WTC11 (cell line): Measurements from ENCODE around the gene GSTM2.
A peak's percentile ranks its signal among the peaks of the same experiment; 100 is the strongest.

Experiments
- ATF1 ChIP-seq: sonication (generic); formaldehyde crosslinking; IDR thresholded peaks from 2 replicates; pipeline ENCODE4 v1.8.1; 2023; ENCODE audit warnings: mild to moderate bottlenecking, moderate library complexity, missing genetic modification reagents
- CBFB ChIP-seq: sonication (generic); formaldehyde crosslinking; IDR thresholded peaks from 2 replicates; pipeline ENCODE4 v1.8.1; 2022; ENCODE audit warnings: mild to moderate bottlenecking, low read depth, missing genetic modification reagents
- CTCF ChIP-seq: fragments of 200-600 bp; IDR thresholded peaks from 2 replicates; pipeline ENCODE4 v1.8.0; 2022; ENCODE audit warnings: antibody characterized with exemption
- FOXP1 ChIP-seq: sonication (generic); formaldehyde crosslinking; IDR thresholded peaks from 2 replicates; pipeline ENCODE4 v1.8.0; 2022; ENCODE audit warnings: missing genetic modification reagents, mild to moderate bottlenecking, moderate library complexity, borderline replicate concordance
- IRF1 ChIP-seq: sonication (generic); formaldehyde crosslinking; IDR thresholded peaks from 2 replicates; pipeline ENCODE4 v1.8.0; 2023; ENCODE audit warnings: missing genetic modification reagents
- JUN ChIP-seq: sonication (generic); formaldehyde crosslinking; IDR thresholded peaks from 2 replicates; pipeline ENCODE4 v1.8.0; 2023; ENCODE audit warnings: mild to moderate bottlenecking, missing genetic modification reagents
- KAT7 ChIP-seq: sonication (generic); formaldehyde crosslinking; IDR thresholded peaks from 2 replicates; pipeline ENCODE4 v1.8.1; 2023; ENCODE audit warnings: missing genetic modification reagents, mild to moderate bottlenecking, borderline replicate concordance
- NFYB ChIP-seq: sonication (generic); formaldehyde crosslinking; conservative IDR thresholded peaks from 2 replicates; pipeline ENCODE4 v1.8.0; 2022; ENCODE audit warnings: low read depth, missing genetic modification reagents
- NR2C2 ChIP-seq: sonication (generic); formaldehyde crosslinking; IDR thresholded peaks from 2 replicates; pipeline ENCODE4 v1.8.0; 2022; ENCODE audit warnings: mild to moderate bottlenecking, missing genetic modification reagents
- PREB ChIP-seq: sonication (generic); formaldehyde crosslinking; IDR thresholded peaks from 2 replicates; pipeline ENCODE4 v1.8.1; 2022; ENCODE audit warnings: mild to moderate bottlenecking, missing genetic modification reagents, moderate library complexity, borderline replicate concordance
- SOX15 ChIP-seq: fragments of 250-450 bp; sonication (Bioruptor Pico); IDR thresholded peaks from 2 replicates; pipeline ENCODE4 v1.9.0; 2021; ENCODE audit warnings: mild to moderate bottlenecking
- USF2 ChIP-seq: sonication (generic); formaldehyde crosslinking; IDR thresholded peaks from 2 replicates; pipeline ENCODE4 v1.8.1; 2023; ENCODE audit warnings: mild to moderate bottlenecking, missing genetic modification reagents, moderate library complexity
- ZBTB43 ChIP-seq: sonication (generic); formaldehyde crosslinking; IDR thresholded peaks from 2 replicates; pipeline ENCODE4 v1.8.1; 2023; ENCODE audit warnings: mild to moderate bottlenecking, missing genetic modification reagents
- TF ChIP-seq, protein P1 (sequence below): sonication (generic); formaldehyde crosslinking; IDR thresholded peaks from 2 replicates; pipeline ENCODE4 v1.8.0; 2022; ENCODE audit warnings: mild to moderate bottlenecking, missing genetic modification reagents

DNA sequence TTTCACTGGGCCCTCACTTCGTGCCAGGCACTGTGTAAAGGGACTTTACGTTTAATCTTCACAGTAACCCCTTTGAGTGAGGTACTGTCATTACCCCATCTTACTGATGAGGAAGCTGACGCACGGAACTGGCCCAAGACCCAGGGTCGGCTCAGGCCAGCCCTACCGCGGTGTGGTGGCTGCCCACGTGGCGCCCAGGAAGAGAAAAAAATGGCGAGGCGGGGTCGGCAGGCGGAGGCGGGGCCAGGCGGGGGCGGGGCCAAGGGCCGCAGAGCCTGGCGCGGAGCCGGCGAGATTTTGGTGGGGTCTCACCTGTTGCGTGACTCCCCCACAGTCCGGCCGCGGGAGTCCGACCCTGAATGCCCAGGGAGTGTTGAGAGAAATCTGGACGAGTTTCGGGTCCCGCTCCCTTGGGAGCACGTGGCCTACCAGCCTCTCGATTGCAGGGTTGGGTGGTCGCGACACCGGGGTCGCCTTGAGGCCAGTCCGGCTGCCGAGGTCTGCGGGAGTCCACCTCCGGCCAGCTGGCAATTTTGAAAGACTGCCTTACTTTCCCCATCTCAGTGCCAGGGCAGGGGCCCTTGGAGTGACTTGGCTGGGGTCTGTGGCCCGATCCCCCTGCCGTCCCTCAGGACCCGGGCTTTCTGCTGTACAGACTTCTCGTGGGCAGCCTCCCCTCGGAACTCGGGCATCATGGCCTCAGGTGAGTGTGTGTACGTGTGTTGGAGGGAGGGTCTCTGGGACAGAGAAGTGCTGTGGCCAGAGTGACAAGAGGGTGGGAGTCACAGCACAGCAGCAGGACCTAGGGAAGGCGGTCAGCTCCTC is 48.1 kb upstream of the GSTM2 start, which contains the start of the genes AMPD2 and GNAT2:
- 0 out of 2 replicates have a peak, but pooled peaks have one; percentile 47 for TF ChIP-seq IRF1 (CRISPR knock-in tag)
- no peak for TF ChIP-seq CTCF
- TF ChIP-seq NR2C2 (CRISPR knock-in tag) = no peak
- no peak for TF ChIP-seq PREB
- 0 out of 2 replicates have a peak, but pooled peaks have one; percentile 14 for TF ChIP-seq ATF1 (CRISPR knock-in tag)
- no peak for TF ChIP-seq NFYB (CRISPR knock-in tag)
- no peak for TF ChIP-seq CBFB
- no peak for TF ChIP-seq JUN (CRISPR knock-in tag)
- TF ChIP-seq FOXP1 (CRISPR knock-in tag) = no peak
- no peak for TF ChIP-seq SOX15
- TF ChIP-seq, protein P1, sequence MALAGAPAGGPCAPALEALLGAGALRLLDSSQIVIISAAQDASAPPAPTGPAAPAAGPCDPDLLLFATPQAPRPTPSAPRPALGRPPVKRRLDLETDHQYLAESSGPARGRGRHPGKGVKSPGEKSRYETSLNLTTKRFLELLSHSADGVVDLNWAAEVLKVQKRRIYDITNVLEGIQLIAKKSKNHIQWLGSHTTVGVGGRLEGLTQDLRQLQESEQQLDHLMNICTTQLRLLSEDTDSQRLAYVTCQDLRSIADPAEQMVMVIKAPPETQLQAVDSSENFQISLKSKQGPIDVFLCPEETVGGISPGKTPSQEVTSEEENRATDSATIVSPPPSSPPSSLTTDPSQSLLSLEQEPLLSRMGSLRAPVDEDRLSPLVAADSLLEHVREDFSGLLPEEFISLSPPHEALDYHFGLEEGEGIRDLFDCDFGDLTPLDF = no peak
- no peak for TF ChIP-seq KAT7 (CRISPR knock-in tag)
- no peak for TF ChIP-seq ZBTB43
- peak; percentile 86 for TF ChIP-seq USF2 (CRISPR knock-in tag)
